Astrocyte of the hippocampus (primary cell): ENCODE data around the gene GUCY2D.
A peak's percentile ranks its signal among the peaks of the same experiment; 100 is the strongest.
"Not testable (repeated sequence)": the region's sequence is repeated elsewhere in the genome, so short reads cannot be mapped to it uniquely, and the experiment has no call there.

ENCODE experiments used
- DNase-seq: peaks from one replicate; pipeline ENCODE4 v3.0.0; 2011; ENCODE audit warnings: low read depth, low spot score

The GUCY2D gene

DNA sequence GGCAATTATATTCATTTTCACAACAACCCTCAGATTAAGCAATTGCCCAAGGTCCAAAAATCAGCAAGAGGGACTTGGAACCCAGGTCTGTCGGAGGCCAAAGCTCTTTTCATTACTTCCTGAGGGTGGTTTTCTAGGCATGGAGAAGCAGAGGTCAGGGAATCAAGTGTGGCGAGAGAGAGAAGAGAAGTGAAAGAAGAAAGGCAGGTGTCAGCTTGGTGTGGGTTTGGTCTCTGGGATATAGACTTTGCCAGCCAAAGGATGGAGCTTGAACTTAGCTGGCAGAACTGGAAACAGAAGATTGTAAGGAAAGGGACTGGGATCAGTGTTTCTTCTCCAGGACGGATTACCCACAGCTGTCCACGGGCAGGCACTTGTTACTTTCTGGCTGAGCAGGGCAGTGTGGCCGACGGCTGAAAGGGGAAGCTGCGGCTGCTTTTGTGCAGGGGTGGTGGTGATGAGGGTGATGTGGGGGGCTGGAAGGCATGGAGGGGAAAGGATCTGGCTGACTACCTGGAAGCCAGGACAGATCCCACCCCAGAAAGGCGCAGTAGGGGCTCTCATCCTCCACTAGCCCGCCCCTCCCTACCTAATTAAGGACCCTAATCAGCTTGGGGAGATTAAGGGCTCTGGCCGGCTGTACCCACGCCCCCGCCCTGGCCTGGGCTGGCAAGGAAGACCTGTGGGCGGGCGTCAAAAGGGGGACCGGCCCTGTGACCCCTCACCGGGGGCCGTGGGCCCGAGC is at the start of gene GUCY2D:
Gene GUCY2D, plus strand, starts transcription at position 640 of the 745 bp plus-strand sequence. CDS start 433 bp downstream, outside the sequence.
- no peak for DNase-seq

- DNase-seq = not testable (repeated sequence)
Observed at GRCh38 chr17:7953266-7953665, 49.1 kb upstream of the GUCY2D start.

GRCh38 chr17:7955414-7956227 is 46.8 kb upstream of the GUCY2D start:
- no peak for DNase-seq

DNA sequence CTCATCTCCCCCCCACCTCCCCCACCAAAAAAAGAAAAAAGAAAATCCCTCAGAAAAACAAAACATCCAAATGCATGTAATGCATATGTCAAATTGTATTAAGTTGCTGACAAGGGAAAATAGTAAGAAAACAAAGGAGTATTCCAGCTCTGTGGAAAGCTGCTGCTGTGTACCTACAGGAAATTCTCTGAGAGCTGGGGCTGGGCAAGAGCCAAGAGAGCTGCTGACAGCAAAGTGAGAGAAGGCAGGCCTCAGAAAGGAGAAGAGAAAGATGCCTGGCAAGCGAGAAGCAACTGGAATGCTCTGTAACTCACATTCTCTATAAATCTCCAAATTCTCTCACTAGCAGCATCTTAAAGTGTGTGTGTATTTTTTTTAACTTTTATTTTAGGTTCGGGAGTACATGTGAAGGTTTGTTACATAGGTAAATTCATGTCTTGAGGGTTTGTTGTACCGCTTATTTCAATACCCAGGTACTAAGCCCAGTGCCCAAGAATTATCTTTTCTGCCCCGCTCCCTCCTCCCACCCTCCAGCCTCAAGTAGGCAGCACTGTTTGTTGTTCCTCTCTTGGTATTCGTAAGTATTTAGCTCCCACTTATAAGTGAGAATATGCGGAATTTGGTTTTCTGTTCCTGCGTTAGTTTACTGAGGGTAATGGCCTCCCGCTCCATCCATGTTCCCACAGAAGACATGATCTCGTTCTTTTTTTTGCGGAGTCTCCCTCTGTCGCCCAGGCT is 46.0 kb upstream of the GUCY2D start:
- peak; percentile 15 for DNase-seq

- DNase-seq = no peak
Observed at GRCh38 chr17:7959503-7960253, 42.7 kb upstream of the GUCY2D start.

GRCh38 chr17:7961421-7961820 is 41.0 kb upstream of the GUCY2D start:
- no peak for DNase-seq

DNA sequence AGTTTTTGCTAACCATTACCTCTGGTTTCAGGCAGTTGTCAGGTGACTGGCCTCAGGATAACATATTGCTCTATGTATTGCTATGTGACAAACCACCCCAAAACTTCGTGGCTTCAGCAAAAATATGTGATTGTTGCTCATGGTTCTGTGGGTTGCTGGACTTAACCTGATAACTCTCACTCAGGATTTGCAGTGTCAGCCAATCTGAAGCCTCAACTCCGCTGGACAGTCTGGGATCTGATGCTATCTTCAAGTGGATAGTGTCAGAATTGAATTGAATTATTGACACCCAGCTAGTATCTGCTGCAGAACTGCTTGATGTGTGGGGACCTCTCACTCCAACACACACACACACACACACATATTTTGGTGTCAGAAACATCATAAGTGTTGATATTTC is 34.7 kb upstream of the GUCY2D start:
- no peak for DNase-seq

DNA sequence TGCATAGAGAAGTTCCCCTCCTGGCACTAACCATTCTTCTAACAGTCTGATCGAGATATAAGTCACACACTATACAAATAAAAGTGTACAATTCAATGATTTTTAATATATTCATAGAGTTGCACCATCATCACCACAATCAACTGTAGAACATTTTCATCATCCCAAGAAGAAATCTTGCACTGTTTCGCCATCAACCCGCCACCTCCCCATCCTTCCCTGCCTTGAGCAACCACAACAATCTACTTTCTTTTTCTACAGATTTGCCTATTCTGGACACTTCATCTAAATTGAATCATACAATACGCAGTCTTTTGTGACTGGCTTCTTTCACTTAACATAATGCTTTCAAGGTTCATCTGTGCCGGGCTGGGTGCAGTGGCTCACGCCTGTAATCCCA is 33.0 kb upstream of the GUCY2D start:
- no peak for DNase-seq

GRCh38 chr17:7971651-7972050 is 30.8 kb upstream of the GUCY2D start:
- no peak for DNase-seq

DNA sequence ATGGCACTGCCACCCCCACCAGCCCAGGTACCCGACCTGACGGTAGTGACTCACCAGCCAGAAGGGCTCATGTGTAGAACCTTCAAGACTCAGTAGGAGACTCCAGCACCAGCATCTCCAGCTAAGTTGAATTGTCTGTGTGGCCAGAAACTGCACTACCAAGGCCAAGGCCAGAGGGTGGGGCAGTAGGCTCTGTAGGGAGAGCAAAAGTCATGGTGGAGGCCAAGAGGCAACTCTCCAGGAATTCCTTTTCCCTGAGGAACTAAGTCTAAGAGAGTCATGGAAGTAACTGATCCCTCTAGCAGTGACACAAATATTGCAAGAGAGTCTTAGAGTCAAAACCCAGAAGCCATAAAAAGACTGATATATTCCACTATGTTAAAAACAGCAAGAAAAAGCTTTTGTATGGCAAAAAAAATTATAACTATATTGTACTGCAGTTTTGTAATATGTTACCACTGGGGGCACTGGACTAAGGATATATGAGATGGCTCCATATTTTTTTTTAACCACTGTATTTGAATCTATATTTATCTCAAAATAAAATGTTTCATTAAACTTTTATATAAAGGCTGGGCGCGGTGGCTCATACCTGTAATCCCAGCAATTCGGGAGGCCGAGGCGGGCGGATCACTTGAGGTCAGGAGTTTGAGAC is 30.2 kb upstream of the GUCY2D start:
- DNase-seq = no peak

- DNase-seq = no peak
Observed at GRCh38 chr17:7974638-7975131, 27.7 kb upstream of the GUCY2D start.

- DNase-seq = no peak
Observed at GRCh38 chr17:7977039-7977438, 25.4 kb upstream of the GUCY2D start.

- no peak for DNase-seq
Observed at GRCh38 chr17:7977805-7978204, 24.6 kb upstream of the GUCY2D start.

DNA sequence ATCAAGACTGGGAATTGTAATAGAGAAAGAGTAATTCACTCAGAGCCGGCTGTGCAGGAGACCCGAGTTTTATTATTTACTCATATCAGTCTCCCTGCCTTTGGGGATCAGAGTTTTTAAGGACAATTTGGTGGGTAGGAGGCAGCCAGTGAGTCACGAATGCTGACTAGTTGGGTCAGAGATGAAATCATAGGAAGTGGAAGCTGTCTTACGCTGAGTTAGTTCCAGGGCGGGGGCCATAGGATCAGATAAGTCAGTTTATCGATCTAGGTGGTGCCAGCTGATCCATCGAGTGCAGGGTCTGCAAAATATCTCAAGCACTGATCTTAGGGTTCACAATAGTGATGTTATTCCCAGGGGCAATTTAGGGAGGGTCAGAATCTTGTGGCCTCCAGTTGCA is 20.2 kb upstream of the GUCY2D start:
- DNase-seq = peak; percentile 36

DNA sequence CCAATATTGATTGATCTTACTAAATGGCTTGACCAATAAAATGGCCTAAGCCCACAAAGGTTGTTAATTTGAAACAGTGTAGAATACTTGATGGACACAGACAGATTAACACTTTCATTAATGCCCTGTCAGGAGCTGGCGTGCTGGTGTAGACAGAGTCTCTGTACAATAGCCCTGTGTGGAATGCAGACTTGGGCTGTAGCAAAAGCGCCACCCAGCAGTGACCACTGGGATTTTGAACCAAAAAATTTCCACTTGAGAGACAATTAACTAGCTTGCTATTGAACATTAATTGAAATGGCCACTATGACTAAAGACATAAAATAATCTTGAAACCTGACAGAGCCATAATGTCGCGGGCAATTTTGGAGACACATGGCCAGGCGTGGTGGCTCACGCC is 19.7 kb upstream of the GUCY2D start:
- no peak for DNase-seq

DNA sequence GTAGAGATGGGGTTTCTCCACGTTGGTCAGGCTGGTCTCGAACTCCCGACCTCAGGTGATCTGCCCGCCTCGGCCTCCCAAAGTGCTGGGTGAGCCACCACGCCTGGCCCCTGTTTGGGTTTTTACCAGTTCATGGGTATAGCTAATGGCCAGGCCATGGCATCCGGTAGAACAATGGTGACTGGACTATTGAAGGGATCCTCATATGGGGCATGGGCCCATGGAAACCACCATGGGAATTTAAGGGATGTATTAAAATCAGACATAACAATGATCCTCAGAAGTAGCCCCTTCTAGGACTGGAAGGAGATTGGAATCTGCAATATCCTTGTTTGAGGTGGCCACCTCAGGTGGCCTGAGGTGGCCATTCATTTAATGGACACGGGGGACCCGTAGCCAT is 17.5 kb upstream of the GUCY2D start:
- DNase-seq = no peak

- no peak for DNase-seq
Observed at GRCh38 chr17:7987112-7987893, 15.1 kb upstream of the GUCY2D start.

GRCh38 chr17:7988750-7989178 is 13.7 kb upstream of the GUCY2D start:
- peak; percentile 91 for DNase-seq

- DNase-seq = peak; percentile 86
Observed at GRCh38 chr17:7989781-7990655, 12.4 kb upstream of the GUCY2D start.
